HG03060 (cell line): ENCODE data around the gene MGST3.
"Not testable (repeated sequence)": the region's sequence is repeated elsewhere in the genome, so short reads cannot be mapped to it uniquely, and the experiment has no call there.

Experiments
- ATAC-seq: cut with Tn5 transposase; IDR thresholded peaks from one replicate; pipeline ENCODE4 v1.9.1; 2021; ENCODE audit warnings: low read depth, moderate number of reproducible peaks; ENCODE audit not compliant: unreplicated experiment

Gene MGST3

DNA sequence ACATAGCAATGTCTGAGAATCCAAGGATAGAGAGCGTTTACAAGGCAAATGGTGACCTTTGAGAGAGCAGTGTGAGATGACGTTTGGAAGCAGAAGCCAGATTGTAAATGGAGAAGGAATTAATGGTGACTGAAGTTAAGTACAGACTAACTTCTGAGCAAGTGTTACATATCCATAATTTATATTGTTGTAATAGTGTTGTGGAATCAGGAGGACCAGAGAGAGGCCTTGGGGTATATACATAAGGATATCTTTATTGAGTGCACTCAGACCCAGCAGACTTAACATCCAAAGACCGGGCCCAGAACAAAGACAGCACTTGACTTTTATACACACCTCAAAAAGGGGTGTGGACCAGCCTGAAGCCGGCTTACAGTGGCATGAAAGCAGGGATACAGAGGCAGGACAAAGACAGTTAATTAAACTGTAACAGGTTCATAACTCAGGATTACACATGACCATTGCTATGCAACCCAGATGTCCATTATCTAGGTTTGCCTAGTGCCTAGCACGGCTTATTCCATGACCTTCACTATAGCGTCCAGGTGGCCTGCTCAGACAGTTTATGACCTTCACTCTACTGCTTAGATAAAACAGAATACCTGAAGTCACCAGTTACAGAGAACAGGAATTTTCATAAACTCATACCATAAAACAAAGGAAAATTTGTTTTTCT lies 2.7 kb upstream of the MGST3 start:
- no peak for ATAC-seq

DNA sequence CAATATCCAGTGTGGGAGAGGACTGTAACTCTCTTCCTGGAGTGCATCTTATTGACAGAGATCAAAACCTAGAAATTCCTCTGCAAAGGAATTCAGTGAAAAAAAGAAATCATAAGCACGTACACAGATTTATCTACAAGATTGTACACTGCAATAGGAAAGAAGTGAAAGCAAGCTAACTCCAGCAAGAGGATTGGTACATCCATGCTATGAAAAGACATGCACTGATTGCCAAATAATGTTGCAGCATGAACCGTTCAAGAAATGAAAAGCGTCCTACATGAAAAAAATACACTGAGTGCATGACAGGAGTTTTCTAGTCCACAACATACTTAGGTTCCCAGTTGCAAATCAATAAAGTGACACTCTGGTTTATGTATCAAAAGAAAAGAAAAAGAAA lies 1.9 kb upstream of the MGST3 start:
- no peak for ATAC-seq

DNA sequence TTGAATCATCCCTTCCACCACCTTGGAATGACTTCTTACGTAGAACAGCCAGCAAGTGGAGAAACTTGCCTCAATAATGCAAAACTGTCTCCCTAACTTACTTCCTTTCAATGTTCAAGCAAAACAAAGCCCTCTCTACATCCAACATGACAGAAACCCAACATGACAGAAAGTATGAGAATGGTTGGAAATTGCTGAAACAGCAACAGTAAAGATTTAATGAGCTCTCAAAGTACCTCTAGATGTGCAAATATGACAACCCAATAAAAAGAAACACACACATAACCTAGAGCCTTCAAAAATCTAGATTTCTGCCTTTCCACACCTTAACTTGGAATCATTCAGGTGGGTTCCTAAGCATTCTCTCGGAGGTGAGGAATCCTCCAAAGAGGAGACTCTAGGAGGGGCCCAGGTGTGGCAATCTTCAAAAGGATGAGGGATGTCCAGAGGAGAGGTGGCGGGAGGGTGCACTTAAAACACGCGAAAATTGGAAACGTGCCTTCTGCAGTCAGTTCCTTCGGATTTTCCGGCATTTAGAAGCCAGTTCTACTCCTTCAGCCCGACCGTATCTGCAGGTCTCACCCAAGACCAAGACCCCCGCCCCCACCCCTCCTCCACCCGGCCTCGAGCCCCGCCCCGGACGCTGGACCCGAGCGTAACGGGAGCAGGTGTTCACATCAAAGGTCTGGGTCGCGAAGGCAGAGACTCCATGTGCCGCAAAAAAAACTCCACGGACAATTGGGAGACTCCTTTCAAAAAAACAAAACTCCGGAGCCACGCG lies 996 bp upstream of the MGST3 start:
- ATAC-seq: no peak

DNA sequence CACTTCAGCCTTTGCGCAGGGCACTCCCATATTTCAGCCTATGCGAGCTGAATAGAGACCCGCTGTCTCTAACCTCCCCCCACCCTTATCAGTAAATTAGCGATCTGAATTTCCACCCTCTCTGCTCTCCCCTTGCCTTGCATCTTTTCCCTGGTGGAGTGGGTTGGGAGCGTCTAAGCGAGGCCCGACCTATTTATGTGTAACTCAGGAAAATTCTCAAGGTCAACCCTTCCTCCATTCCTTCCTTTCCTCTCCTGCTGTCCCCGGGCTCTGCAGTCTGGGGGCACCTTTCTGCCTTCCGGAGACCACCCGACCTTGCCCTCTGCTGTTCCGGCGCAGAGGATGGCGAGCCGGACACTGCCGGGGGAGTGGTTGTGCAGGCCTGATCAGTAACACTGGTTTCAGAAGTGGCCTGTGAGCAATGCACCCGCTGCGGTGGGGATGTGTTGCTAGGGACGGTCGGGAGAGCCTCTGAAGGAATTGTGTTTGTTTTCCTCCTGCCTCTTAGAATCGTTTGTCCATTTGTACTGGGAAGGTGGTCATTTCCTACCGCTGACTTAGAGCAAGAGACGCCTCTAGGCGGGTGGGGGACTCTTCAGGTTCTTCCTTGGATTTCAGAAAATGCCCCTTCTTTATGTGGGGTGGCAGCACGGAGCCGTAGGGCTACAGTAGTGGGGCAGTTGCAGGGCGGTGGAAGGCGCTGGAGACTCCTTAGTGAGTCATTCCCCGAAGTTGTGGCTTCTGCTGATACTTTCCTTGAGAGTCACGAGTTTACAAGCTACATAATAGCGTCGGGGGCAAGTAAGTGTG lies 513 bp downstream of the MGST3 start:
- peak; percentile 33 for ATAC-seq

DNA sequence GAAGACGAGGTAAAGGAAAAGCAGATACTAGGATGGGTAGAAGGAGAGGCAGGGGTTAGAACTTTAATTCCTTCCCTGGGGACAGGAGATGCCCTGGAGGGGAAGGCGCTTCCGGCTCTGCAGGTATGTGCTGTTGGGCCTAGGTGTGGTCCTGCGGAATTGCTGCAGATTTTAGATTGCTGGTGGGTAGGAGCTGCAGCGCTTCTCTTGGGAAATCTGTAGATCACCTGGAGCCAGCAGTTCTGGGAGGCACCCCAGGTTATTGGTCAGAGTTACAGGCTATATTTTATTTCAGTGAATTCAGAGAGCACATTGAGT lies 1.1 kb downstream of the MGST3 start:
- ATAC-seq: no peak

DNA sequence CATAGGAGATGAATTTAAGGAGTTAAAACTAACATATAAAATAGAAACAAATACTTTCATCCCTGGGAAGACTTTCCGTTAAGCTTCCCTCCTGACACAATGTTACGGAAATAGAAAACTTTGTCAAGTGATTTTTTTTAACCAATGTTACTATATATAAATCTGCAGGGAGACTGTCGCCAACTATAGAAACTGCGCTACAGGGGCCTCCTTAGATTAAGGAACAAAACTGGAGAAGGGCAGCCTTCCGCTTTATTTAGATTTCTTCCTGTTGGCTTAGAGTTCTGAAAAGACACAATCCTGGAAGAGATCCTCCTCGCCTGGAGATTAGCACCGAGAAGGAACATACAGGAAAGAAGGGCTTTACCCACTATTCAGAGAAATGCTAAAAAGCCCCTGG lies 1.5 kb downstream of the MGST3 start:
- ATAC-seq: no peak

DNA sequence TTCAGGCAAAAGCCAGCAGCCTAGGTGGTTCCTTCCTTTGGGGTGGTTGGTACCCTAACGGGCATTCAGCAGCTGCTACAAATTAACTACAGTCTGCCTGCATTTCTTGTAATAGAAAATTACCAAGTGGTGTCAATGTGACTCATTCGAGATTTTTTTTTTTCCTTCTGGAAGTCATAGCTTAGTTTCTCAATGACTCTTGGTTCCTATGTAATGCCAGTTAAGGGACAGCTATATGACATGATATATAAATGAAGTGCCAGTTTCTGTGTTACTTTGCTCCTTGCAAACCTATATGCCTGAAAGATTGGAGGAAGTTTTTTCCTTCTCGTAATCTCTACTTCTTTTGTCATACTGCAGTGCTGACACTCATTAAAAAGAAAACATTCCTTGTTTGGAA lies 2.6 kb downstream of the MGST3 start:
- no peak for ATAC-seq

DNA sequence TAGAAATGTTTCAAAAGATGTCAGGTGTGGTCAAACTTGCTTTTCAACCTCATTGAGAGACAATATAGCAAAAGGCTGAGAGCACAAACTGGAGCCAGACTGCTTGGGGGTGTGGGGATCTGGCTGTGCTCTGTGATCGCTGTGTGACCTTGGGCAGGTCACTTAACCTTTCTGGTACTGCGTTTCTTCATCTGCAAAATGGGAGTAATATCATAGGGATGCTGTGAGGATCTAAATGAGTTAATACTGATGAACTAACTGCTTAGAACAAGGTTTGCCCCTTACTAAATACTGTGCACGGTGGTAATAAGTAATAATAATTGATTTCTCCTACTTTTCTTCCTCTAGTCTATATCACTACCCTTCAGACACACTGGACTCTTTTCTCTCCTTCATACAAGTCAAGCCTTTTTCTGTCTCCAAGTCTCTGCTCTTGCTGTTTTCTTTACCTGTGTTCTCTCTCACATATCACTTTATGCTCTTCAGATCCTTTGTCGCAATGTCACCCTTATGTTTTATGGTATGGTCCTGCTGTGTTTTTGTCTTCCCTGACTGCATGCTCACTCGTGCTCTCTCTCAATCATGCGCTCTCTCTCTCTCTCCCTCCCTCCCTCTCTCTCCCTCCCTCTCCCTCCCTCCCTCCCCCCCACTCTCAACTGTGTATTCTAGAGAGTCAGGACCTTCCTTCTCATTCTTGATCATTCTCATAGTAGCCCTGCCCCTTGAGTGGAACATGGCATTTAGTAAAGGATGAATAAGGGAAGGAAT lies 3.3 kb downstream of the MGST3 start:
- no peak for ATAC-seq

DNA sequence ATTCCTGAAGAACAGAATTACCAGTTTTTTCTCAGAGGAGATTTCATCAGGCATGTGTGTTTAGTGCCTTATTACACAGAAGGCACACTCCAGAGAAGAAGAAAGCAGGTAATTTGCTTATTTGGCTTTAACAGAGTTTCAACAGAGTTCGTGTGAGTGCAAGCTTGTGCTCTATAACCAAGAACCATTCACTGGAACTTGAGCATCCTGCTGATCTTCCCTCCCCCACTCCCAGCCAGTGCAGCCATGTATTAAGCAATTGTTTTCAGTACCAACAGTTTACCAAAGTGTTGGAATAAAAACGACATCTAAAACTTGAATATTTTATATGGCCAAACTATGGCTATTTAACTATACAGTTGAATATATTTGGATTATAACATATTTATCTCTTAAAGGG lies 4.3 kb downstream of the MGST3 start:
- peak; percentile 18 for ATAC-seq

DNA sequence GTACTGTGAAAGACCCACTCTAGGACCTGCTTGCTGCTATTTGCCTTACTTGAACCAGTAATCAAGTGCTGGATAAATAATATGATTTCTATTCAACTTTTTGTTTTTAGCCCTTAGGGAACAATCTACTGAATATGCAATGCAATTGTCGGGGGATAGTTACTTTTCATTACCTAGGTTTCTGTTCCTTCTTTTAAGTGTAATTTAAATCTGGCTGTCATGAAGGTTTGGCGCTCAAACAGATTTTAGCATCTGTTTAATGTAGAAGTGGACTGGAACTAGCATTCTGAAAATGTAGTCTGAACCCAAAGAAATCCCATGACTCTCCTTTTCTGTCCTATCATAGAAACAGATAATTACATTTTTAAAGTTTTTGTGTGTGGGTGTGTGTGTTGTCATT lies 4.8 kb downstream of the MGST3 start:
- no peak for ATAC-seq

DNA sequence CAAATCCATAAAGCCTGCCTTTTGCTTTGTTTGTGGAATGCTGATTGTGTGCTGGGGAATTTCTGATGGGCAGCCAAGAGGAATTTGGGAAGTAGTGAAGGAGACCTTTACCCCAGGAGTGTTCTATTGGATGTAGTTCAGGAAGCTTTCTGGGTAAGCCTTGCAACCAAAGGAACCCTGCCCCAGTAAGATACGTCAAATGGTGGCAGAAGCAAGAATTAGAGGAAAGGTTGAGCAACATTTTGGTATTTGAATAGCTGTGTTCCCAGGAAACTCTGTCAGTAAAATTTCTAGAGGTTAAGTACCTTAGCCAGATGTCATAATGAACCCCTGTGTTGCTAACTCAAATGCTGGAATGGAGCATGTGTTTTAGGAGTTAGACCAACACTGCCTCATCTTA lies 6.4 kb downstream of the MGST3 start:
- no peak for ATAC-seq

DNA sequence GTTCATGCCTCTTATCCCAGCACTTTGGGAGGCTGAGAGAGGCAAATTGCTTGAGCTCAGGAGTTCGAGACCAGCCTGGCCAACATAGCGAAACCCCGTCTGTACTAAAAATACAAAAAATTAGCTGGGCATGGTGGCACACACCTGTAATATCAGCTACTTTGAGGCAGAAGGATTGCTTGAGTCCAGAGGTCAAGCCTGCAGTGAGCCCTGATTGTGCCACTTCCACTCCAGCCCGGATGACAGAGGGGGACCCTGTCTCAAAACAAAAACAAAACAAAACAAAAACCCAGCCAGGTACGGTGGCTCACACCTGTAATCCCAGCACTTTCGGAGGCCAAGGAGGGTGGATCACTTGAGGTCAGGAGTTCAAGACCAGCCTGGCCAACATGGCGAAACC lies 7.2 kb downstream of the MGST3 start:
- not testable (repeated sequence) for ATAC-seq

DNA sequence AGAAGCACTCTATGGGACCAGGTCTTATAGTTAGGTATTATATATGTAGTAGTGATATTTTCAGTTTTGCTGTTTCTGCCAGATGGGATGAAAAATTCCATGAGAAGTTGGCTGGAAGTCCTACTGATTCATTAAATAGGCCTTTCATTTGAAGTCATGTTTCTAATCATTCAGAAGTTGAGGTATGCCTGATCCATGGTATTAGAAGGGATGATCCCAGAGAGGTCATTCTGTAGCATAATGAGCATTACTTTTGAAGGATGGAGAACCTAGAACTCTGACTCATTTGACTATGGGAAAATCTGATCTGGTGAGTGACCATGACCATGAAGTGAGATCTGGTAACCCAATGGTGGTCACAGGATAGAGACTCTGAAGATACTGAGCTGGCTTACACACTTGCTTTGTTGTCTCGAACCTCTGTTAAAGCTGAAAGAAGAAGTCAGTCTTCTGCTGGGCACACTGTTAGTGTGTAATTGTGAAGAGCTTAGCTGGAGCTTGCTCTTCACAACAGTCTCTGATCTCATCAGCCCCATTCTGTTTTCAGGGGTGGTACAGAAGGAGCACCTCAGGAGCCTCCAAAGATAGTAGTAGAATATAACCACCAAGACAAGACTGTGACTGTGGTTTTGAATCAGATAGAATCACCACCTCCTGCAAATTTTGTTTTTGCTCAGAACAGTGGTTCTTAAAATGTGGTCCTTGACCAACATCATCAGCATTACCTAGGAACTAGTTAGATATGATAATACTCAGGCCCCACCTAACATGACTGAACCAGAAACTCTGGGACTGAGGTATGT lies 9.0 kb downstream of the MGST3 start:
- ATAC-seq: no peak

DNA sequence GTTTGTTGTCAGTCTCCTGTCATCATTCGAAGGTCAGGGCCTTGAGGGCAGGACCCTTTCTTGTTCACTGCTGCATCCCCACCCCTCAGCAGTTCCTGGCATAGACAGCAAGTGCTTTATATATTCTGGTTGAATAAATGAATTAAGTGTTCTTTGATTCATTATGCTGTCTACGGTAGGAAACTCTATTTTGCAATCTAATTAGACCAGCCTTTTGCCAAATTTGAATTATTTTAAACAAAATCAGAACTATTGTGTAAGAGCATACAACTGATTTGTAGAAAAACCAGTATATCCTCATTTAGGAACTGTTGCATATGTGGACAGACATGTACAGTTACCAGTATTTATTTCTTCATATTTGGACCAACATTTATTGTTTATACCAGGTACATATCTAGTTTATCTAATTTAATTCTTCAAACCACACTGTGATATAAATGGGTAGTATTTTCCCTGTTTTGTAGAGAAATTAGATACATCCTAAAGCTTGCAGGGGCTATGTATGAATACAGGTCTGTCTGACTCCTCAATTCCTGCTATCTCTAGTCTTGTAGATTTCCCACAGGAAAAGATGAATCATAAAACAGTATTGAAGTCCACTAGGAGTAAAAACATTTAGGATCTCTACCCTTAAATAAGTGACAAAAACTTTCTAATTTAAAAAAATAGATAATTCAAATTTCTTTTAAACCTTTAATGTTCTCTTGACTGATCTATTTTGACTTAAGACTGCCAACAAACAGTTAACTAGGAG lies 10.4 kb downstream of the MGST3 start:
- ATAC-seq: no peak

DNA sequence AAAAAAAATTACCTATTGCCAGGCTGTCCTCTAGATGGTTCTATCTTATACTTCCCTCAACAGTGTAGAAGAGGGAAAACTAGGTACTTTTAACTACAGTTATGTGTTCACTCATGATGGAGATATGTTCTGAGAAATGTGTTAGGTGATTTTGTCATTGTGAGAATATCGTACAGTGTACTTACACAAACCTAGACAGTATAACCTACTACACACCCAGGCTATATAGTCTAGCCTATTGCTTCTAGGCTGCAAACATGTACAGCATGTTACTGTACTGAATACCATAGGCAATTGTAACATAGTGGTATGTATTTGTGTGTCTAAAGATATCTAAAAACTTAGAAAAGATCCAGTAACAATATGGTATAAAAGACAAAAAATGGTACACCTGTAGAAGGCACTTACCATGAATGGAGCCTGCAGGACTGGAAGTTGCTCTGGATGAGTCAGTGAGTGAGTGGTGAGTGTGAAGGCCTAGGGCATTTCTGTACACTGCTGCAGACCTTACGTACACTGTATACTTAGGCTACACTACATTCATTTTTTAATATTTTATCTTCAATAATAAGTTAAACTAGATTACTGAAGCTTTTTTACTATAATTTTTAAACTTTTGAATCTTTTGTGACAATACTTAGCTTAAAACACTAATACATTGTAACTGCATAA lies 13.2 kb downstream of the MGST3 start:
- ATAC-seq: no peak

DNA sequence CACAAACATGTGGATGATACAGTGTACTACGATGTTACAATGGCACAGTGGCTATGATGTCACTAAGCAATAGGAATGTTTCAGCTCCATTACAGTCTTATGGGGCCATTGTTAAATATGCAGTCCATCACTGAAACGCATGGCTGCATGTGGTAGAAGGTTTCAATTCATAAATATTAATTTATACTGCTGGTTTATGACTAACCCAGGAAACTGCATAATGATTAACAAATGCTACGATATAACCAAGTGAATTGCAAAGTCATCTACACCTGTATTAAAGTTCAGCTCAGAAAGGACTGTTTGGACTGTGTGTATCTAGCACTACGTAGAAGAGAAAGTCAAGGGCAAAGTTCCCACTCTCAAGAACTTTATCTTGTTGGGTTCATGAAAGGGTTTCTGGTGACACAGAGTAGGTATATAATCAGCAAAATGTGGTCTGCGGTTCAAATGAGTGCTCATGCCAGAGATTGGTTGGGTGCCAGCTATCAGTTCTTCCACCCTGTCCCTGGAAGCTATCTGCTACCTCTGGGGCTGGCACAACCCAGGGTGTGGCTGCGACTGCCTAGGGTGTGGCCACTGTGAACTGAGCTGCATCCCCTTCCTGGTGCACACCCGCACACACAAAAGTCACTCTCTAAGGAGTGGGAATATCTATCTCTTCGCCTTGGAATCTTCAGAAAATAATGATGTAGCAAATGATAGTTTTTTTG lies 14.8 kb downstream of the MGST3 start:
- no peak for ATAC-seq

DNA sequence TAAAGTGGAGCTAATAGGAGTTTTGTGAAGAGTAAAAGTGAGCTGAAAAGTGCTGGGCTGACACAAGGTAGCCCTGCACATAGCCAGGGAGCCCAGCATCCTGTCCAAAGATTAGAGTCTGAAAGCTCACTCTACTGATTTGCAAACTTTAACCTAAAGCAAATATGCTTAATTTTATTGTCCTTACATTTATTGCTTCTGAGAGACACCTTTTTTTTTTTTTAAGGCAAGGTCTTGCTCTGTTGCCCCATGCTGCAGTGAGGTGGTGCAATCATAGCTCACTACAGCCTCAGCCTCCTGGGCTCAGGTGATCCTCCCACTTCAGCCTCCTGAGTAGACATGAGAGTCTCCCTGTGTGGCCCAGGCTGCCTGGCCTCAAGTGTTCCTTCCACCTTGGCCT lies 16.5 kb downstream of the MGST3 start:
- no peak for ATAC-seq

DNA sequence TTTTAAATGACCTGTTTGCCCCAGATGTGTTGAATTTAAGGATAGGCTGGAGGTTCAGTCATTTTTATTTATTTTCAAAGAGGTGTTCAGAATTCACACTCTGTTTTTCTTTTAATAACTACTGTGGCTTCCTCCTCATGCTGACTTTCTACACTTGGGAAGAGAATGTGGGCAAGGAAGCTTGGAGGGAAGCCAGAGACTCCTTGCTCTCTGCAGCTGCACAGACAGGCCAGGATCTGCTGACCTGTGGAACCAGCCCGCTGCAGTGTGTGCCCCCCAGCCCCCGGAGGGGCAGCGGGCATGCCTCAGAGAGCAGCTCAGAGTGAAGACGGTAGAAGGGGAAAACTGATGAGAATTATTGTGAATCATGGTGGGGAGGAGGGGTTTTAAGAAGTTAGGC lies 16.9 kb downstream of the MGST3 start:
- no peak for ATAC-seq
